Cerebellar cortex (tissue), 1 donor: ENCODE results near the gene WDR54.

Experiments
- DNase-seq: peaks from one replicate; pipeline ENCODE4 v3.0.0-alpha.2; 2015; ENCODE audit warnings: low spot score

Gene WDR54

GRCh38 chr2:74421221-74421870, at the start of gene WDR54, which contains the start of gene C2orf81:
TSS of gene WDR54 (plus strand) at chr2:74421730. CDS start at chr2:74422154, 424 bp downstream.
TSS of gene C2orf81 (minus strand) at chr2:74421619. CDS start at chr2:74421560, 59 bp downstream.
- peak; percentile 93 for DNase-seq

- no peak for DNase-seq
These were observed 48.9 kb upstream of the WDR54 start for GRCh38 chr2:74372674-74373073.

- no peak for DNase-seq
These were observed 48.3 kb upstream of the WDR54 start for GRCh38 chr2:74373221-74373676.

GRCh38 chr2:74373985-74374384, 47.5 kb upstream of the WDR54 start:
- DNase-seq = no peak

GRCh38 chr2:74374509-74375205, 46.9 kb upstream of the WDR54 start:
- peak; percentile 98 for DNase-seq

- DNase-seq = no peak
These were observed 45.7 kb upstream of the WDR54 start for GRCh38 chr2:74375838-74376237.

GRCh38 chr2:74378007-74378406, 43.5 kb upstream of the WDR54 start:
- DNase-seq = no peak

GRCh38 chr2:74379851-74380789, 41.4 kb upstream of the WDR54 start, which contains the start of gene DCTN1:
TSS of gene DCTN1 (minus strand) at chr2:74380311. CDS start at chr2:74380037, 274 bp downstream.
- DNase-seq = peak; percentile 86

GRCh38 chr2:74381751-74382150, 39.8 kb upstream of the WDR54 start:
- DNase-seq = no peak

GRCh38 chr2:74383254-74383653, 38.3 kb upstream of the WDR54 start:
- peak; percentile 32 for DNase-seq

GRCh38 chr2:74384051-74384450, 37.5 kb upstream of the WDR54 start:
- DNase-seq = no peak

- DNase-seq = peak; percentile 75
These were observed 36.1 kb upstream of the WDR54 start for GRCh38 chr2:74385396-74385795.

GRCh38 chr2:74387346-74387745, 34.2 kb upstream of the WDR54 start:
- DNase-seq = no peak

GRCh38 chr2:74390606-74391005, 30.9 kb upstream of the WDR54 start:
- no peak for DNase-seq

- peak; percentile 49 for DNase-seq
These were observed 30.3 kb upstream of the WDR54 start for GRCh38 chr2:74391209-74391579.

GRCh38 chr2:74391580-74392448, 29.7 kb upstream of the WDR54 start:
- DNase-seq = peak; percentile 96

- no peak for DNase-seq
These were observed 29.1 kb upstream of the WDR54 start for GRCh38 chr2:74392449-74392743.

- DNase-seq = no peak
These were observed 28.0 kb upstream of the WDR54 start for GRCh38 chr2:74393525-74393924.

- no peak for DNase-seq
These were observed 25.4 kb upstream of the WDR54 start for GRCh38 chr2:74396149-74396548.

GRCh38 chr2:74399785-74400184, 21.7 kb upstream of the WDR54 start:
- no peak for DNase-seq

- no peak for DNase-seq
These were observed 19.6 kb upstream of the WDR54 start for GRCh38 chr2:74401891-74402290.

- no peak for DNase-seq
These were observed 15.5 kb upstream of the WDR54 start for GRCh38 chr2:74406035-74406434.
